ENCODE data around the gene FAM221B.

DNA sequence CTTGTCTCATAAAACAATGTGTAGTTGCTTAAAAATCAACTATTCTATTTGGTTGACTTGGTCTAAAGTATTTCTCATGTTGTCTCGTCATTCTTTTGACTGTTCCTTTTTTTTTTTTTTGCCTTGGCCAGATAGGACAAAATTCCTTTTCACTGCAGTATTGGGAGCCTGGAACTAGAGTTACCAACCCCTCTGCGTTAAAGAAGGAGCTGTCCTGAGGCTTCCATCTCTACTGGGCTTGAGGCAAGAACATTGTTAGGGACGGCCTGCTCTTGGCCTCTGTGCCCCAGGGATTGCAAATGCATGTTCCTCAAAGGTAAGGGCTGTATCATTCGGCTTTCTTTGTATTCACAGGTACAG is 38.5 kb downstream of the FAM221B start:
- TF ChIP-seq EP300 (IDR thresholded peaks at IDR 0.05) (no peak), POLR2AphosphoS5 (IDR thresholded peaks at IDR 0.05) (no peak), POLR2A (IDR thresholded peaks at IDR 0.05) (no peak)
- TF ChIP-seq, protein P1, sequence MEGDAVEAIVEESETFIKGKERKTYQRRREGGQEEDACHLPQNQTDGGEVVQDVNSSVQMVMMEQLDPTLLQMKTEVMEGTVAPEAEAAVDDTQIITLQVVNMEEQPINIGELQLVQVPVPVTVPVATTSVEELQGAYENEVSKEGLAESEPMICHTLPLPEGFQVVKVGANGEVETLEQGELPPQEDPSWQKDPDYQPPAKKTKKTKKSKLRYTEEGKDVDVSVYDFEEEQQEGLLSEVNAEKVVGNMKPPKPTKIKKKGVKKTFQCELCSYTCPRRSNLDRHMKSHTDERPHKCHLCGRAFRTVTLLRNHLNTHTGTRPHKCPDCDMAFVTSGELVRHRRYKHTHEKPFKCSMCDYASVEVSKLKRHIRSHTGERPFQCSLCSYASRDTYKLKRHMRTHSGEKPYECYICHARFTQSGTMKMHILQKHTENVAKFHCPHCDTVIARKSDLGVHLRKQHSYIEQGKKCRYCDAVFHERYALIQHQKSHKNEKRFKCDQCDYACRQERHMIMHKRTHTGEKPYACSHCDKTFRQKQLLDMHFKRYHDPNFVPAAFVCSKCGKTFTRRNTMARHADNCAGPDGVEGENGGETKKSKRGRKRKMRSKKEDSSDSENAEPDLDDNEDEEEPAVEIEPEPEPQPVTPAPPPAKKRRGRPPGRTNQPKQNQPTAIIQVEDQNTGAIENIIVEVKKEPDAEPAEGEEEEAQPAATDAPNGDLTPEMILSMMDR (IDR thresholded peaks at IDR 0.05): no peak

Measured in sigmoid colon (tissue), 4 donors.